ENCODE measurements around the gene PDE7B.

The PDE7B gene

GRCh38 chr6:135884136-135884535 is 32.6 kb downstream of the PDE7B start:
- in situ Hi-C loops (cut with HindIII; ENCODE audit: low sequenced_read_pairs) = no loop called here

GRCh38 chr6:135887069-135887468 is 35.6 kb downstream of the PDE7B start:
- in situ Hi-C loops (cut with HindIII; ENCODE audit: low sequenced_read_pairs) = no loop called here

- in situ Hi-C loops (cut with HindIII; ENCODE audit: low sequenced_read_pairs) = no loop called here
These were observed 37.3 kb downstream of the PDE7B start for GRCh38 chr6:135888818-135889217.

- in situ Hi-C loops (cut with HindIII; ENCODE audit: low sequenced_read_pairs) = no loop called here
These were observed 39.4 kb downstream of the PDE7B start for GRCh38 chr6:135890876-135891275.

- in situ Hi-C loops (cut with HindIII; ENCODE audit: low sequenced_read_pairs) = no loop called here
These were observed 40.2 kb downstream of the PDE7B start for GRCh38 chr6:135891710-135892109.

- in situ Hi-C loops (cut with HindIII; ENCODE audit: low sequenced_read_pairs) = no loop called here
These were observed 43.9 kb downstream of the PDE7B start for GRCh38 chr6:135895231-135895911.

- in situ Hi-C loops (cut with HindIII; ENCODE audit: low sequenced_read_pairs) = no loop called here
These were observed 45.6 kb downstream of the PDE7B start for GRCh38 chr6:135897087-135897486.

GRCh38 chr6:135901774-135902524 is 50.4 kb downstream of the PDE7B start:
- in situ Hi-C loops (cut with HindIII; ENCODE audit: low sequenced_read_pairs) = no loop called here

GRCh38 chr6:135902756-135903331 is 51.3 kb downstream of the PDE7B start:
- in situ Hi-C loops (cut with HindIII; ENCODE audit: low sequenced_read_pairs) = no loop called here

- in situ Hi-C loops (cut with HindIII; ENCODE audit: low sequenced_read_pairs) = no loop called here
These were observed 53.2 kb downstream of the PDE7B start for GRCh38 chr6:135904666-135905065.

- in situ Hi-C loops (cut with HindIII; ENCODE audit: low sequenced_read_pairs) = no loop called here
These were observed 54.3 kb downstream of the PDE7B start for GRCh38 chr6:135905604-135906300.

GRCh38 chr6:135906542-135906941 is 55.0 kb downstream of the PDE7B start:
- in situ Hi-C loops (cut with HindIII; ENCODE audit: low sequenced_read_pairs) = no loop called here

- in situ Hi-C loops (cut with HindIII; ENCODE audit: low sequenced_read_pairs) = no loop called here
These were observed 55.5 kb downstream of the PDE7B start for GRCh38 chr6:135906972-135907465.

GRCh38 chr6:135909737-135910387 is 58.4 kb downstream of the PDE7B start:
- in situ Hi-C loops (cut with HindIII; ENCODE audit: low sequenced_read_pairs) = no loop called here

GRCh38 chr6:135910790-135911618 is 59.5 kb downstream of the PDE7B start:
- in situ Hi-C loops (cut with HindIII; ENCODE audit: low sequenced_read_pairs) = no loop called here

GRCh38 chr6:135913785-135914184 is 62.3 kb downstream of the PDE7B start:
- in situ Hi-C loops (cut with HindIII; ENCODE audit: low sequenced_read_pairs) = no loop called here

GRCh38 chr6:135919026-135919425 is 67.5 kb downstream of the PDE7B start:
- in situ Hi-C loops (cut with HindIII; ENCODE audit: low sequenced_read_pairs) = no loop called here

GRCh38 chr6:135920689-135921088 is 69.2 kb downstream of the PDE7B start:
- in situ Hi-C loops (cut with HindIII; ENCODE audit: low sequenced_read_pairs) = no loop called here

GRCh38 chr6:135921188-135921587 is 69.7 kb downstream of the PDE7B start:
- in situ Hi-C loops (cut with HindIII; ENCODE audit: low sequenced_read_pairs) = no loop called here

- in situ Hi-C loops (cut with HindIII; ENCODE audit: low sequenced_read_pairs) = no loop called here
These were observed 70.7 kb downstream of the PDE7B start for GRCh38 chr6:135922174-135922573.
